GM12864 (cell line): ENCODE results near the gene CYP2A13.
"Not testable (repeated sequence)": the region's sequence is repeated elsewhere in the genome, so short reads cannot be mapped to it uniquely, and the experiment has no call there.

ENCODE experiments used
- DNase-seq: peaks from one replicate; pipeline ENCODE4 v3.0.0-alpha.2; 2011; ENCODE audit warnings: low read depth
- H3K4me3 ChIP-seq: 2 replicates; pipeline ENCODE4 v1.5.1; 2011; ENCODE audit warnings: mild to moderate bottlenecking, low read depth, low read length, control low read depth
- CTCF ChIP-seq: IDR thresholded peaks from 2 replicates; pipeline ENCODE4 v1.5.1; 2011; ENCODE audit warnings: low read depth, mild to moderate bottlenecking, moderate library complexity, low read length, control low read depth, inconsistent platforms; ENCODE audit errors: missing control alignments

Gene CYP2A13

DNA sequence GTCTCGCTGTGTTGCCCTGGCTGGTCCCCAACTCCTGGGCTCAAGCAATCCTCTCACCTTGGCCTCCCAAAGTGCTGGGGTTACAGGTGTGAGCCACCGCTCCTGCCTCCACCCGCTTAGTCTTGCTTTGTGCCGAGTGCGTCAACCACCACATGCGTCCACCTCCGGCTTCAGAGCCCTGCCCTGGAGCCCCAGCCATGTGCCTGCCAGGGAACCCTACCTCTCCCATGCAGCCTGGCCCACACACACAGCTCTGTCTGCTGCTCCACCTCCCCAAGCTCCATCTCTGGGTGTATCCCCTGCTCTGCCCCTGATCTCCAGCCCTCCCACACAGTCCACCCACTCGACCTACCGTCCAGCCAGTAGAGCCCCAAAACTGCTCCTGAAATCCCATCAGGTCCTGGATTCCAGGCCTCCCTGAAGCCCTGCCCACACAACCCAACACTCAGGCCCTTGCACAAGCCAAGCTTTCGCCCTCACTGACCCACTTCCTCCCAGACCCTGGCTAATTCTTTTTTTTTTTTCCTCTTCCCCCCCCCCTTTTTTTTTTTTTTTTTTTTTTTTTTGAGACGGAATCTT, 35.6 kb downstream of the CYP2A13 start:
- no peak overlapping the region for H3K4me3 ChIP-seq
- no peak for DNase-seq
- no peak for TF ChIP-seq CTCF

- TF ChIP-seq CTCF, result peak; percentile 62
- DNase-seq, H3K4me3 ChIP-seq: not testable (repeated sequence)
Observed at GRCh38 chr19:41126765-41127203, 38.5 kb downstream of the CYP2A13 start.

DNA sequence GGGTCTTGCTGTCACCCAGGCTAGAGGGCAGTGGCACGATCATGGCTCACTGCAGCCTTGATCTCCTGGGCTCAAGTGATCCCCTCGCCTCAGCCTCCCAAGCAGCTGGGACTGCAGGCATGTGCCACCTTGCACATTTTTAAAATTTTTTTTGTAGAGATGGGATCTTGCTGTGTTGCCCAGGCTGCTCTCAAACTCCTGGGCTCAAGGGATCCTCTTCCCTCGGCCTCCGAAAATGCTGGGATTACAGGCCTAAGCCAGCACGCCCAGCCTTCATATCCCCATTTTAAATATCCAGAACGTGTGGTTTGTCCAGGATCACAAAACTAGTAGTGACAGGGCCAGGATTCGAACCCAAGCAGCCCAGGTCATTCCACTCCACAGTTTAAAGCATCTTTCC, 39.1 kb downstream of the CYP2A13 start:
- not testable (repeated sequence) for H3K4me3 ChIP-seq, DNase-seq

GRCh38 chr19:41127801-41128300, 39.6 kb downstream of the CYP2A13 start:
- not testable (repeated sequence) for DNase-seq, H3K4me3 ChIP-seq
- TF ChIP-seq CTCF, result peak; percentile 48

DNA sequence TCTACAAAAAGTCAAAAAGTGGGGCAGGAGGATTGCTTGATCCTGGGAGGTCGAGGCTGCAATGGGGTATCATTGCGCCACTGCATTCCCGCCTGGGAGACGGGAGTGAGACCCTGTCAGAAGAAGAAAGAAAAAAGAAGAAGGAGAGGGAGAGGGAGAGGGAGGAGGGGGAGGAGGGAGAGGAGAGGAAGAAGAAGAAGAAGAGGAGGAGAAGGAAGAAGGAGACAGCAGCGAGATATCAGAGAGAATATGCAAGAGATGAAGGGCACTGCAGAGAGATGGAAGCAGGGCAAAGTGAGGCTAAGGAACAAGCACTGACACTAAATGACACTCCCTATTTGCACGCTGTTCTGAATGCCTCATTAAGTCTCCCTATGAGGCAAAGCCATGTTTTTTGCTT, 40.4 kb downstream of the CYP2A13 start:
- no peak overlapping the region for H3K4me3 ChIP-seq
- TF ChIP-seq CTCF, result no peak
- no peak for DNase-seq

DNA sequence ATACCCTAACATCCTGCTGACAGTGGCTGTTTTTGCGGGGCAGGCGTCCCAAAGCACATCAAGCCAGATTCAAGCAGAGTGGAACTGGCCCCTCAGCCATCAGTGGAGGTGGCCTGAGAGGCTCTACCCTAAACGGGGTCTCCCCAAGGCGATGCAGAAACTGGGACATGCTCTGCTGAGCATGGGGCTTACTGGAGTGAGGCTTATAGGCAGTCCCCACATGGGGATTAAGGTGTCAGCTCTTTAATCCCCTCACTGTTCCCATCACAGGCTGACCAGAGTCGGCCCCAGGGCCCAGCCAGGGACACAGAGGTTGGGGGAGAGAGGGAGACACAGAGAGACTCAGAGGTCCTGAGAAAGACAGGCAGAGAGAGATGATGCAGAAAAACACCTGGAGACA, 42.9 kb downstream of the CYP2A13 start:
- no peak for DNase-seq
- TF ChIP-seq CTCF, result no peak

DNA sequence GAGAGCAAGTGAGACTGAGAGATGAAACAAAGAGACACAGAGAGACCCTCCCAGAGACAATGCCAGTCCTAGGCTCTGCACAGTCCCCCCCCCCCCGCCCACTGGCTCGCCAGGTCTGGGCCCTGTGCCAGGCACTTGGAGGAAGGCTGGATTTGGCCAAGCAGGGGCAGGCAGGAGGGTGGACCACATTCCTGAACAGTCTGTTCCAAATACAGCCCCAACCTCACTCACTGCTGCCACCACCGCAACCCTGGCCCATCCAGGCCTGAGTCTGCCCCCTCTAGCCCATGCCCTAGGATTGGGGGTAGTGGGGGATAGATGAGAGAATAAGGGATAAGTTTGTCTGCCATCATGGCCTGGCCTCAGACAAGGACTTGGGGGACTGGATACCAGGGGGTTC, 45.0 kb downstream of the CYP2A13 start:
- H3K4me3 ChIP-seq, result no peak overlapping the region
- TF ChIP-seq CTCF, result no peak
- DNase-seq, result no peak

More for the DNA sequence above, 42.9 kb downstream of the CYP2A13 start:
- no peak overlapping the region for H3K4me3 ChIP-seq
